K562 (cell line): Measurements from ENCODE around the gene GPR107. TPM values are rescaled to one million over a fixed set of nuclear protein-coding genes. Genes with fewer than 3 reads are reported as not detected.

Source experiments
- BCOR ChIP-seq: fragments of 450-650 bp; IDR thresholded peaks from 2 replicates; pipeline ENCODE4 v1.6.1; 2016
- CHAMP1 ChIP-seq: fragments of 450-650 bp; IDR thresholded peaks from 2 replicates; pipeline ENCODE4 v1.6.1; 2016; ENCODE audit warnings: mild to moderate bottlenecking
- CUX1 ChIP-seq: fragments of 200-800 bp; sonication (Bioruptor generic); IDR thresholded peaks from 2 replicates; pipeline ENCODE4 v1.6.1; 2016; ENCODE audit warnings: missing genetic modification characterization, missing compliant biosample characterization
- MLX ChIP-seq, 2 experiments: fragments of 450-650 bp in 1 of 2; sonication (generic) in 1 of 2; formaldehyde crosslinking; conservative IDR thresholded peaks; 2 replicates each; pipeline versions ENCODE4 v1.4.0 to v1.8.1; 2020 to 2022; ENCODE audit warnings: mild to moderate bottlenecking in 1 of 2, missing genetic modification reagents in 1 of 2
- POLR2AphosphoS2 ChIP-seq: IDR thresholded peaks from 2 replicates; pipeline ENCODE4 v1.6.1; 2012; ENCODE audit warnings: low read length, improper control_type of control experiment
- RBM34 ChIP-seq: fragments of 200-400 bp; formaldehyde crosslinking; IDR thresholded peaks from 2 replicates; pipeline ENCODE4 v1.6.1; 2018; ENCODE audit warnings: low read length, borderline replicate concordance; ENCODE audit not compliant: insufficient read depth
- TCF3 ChIP-seq: sonication (generic); formaldehyde crosslinking; IDR thresholded peaks from 2 replicates; pipeline ENCODE4 v1.4.0; 2020; ENCODE audit warnings: mild to moderate bottlenecking, missing genetic modification reagents
- WHSC1 ChIP-seq: IDR thresholded peaks from one replicate; pipeline ENCODE4 v1.6.1; 2012; ENCODE audit warnings: low read length, control low read depth, inconsistent platforms
- polyA plus RNA-seq, 8 experiments: library from polyadenylated mRNA; depleted of rRNA in 4 of 8; stranded (reverse) in 5 of 8; unstranded in 3 of 8; fragments of >200 nt; fragmentation: Nextera tagmentation in 2 of 8; fragmentation: Illumina TruSeq in 1 of 8; extraction: Ambion mirVana in 2 of 8; extraction: Trizol in 1 of 8; gene quantifications; 2 replicates each; pipeline versions ENCODE4 v1.2.1 to v1.2.3, GENCODE V29; 2011 to 2014; ENCODE audit warnings: inconsistent platforms in 1 of 8, missing spikeins in 1 of 8
- total RNA-seq, 7 experiments: library from RNA; depleted of rRNA in 6 of 7; stranded (reverse); fragments of >200 nt in 6 of 7; fragmentation: Illumina TruSeq in 2 of 7; extraction: Trizol in 2 of 7; gene quantifications; 2 replicates each; pipeline versions ENCODE4 v1.2.1 to v1.2.3, GENCODE V29; 2011 to 2021; ENCODE audit warnings: low replicate concordance in 1 of 7

Gene GPR107
- total and polyA plus RNA-seq, 9 of the 15 experiments (the other 6 are each of a cell fraction or from before 2014, with no cell fraction given) = 3.2 to 34.6 (median 14.4) TPM

GRCh38 chr9:130043654-130044623 is 9.8 kb upstream of the GPR107 start (continued):
- no peak for TF ChIP-seq CHAMP1
- TF ChIP-seq POLR2AphosphoS2 = no peak
- no peak for TF ChIP-seq MLX (CRISPR knock-in tag; conservative IDR thresholded peaks at IDR 0.05)
- TF ChIP-seq BCOR = peak; percentile 94
- peak; percentile 82 for TF ChIP-seq TCF3 (CRISPR knock-in tag)
- no peak for TF ChIP-seq RBM34
- TF ChIP-seq CUX1 (CRISPR knock-in tag) = no peak
- no peak for TF ChIP-seq WHSC1
